GM19372 (cell line): ENCODE results near the gene COL4A2.
"Not testable (repeated sequence)": the region's sequence is repeated elsewhere in the genome, so short reads cannot be mapped to it uniquely, and the experiment has no call there.

Experiments
- ATAC-seq: cut with Tn5 transposase; IDR thresholded peaks from one replicate; pipeline ENCODE4 v1.9.1; 2021; ENCODE audit warnings: mild to moderate bottlenecking, low read depth, moderate library complexity; ENCODE audit not compliant: unreplicated experiment

COL4A2 gene

GRCh38 chr13:110305544-110305943 lies 1.5 kb upstream of the COL4A2 start:
- ATAC-seq = no peak

- no peak for ATAC-seq
Observed at GRCh38 chr13:110305949-110306339, 1.1 kb upstream of the COL4A2 start.

GRCh38 chr13:110306340-110306959 lies 634 bp upstream of the COL4A2 start:
- no peak for ATAC-seq

- ATAC-seq = no peak
Observed at GRCh38 chr13:110307767-110308655, 927 bp downstream of the COL4A2 start.

GRCh38 chr13:110308656-110309359 lies 1.7 kb downstream of the COL4A2 start:
- ATAC-seq = no peak

GRCh38 chr13:110309661-110310524 lies 2.8 kb downstream of the COL4A2 start:
- no peak for ATAC-seq

GRCh38 chr13:110310541-110311442 lies 3.7 kb downstream of the COL4A2 start:
- no peak for ATAC-seq

GRCh38 chr13:110311443-110312338 lies 4.6 kb downstream of the COL4A2 start:
- ATAC-seq = no peak

- ATAC-seq = no peak
Observed at GRCh38 chr13:110312339-110313031, 5.4 kb downstream of the COL4A2 start.

- ATAC-seq = not testable (repeated sequence)
Observed at GRCh38 chr13:110313261-110313660, 6.2 kb downstream of the COL4A2 start.

GRCh38 chr13:110313733-110314132 lies 6.6 kb downstream of the COL4A2 start:
- ATAC-seq = not testable (repeated sequence)

- ATAC-seq = no peak
Observed at GRCh38 chr13:110314516-110315245, 7.6 kb downstream of the COL4A2 start.

GRCh38 chr13:110316196-110316595 lies 9.1 kb downstream of the COL4A2 start:
- no peak for ATAC-seq

- ATAC-seq = no peak
Observed at GRCh38 chr13:110317093-110317492, 10.0 kb downstream of the COL4A2 start.

GRCh38 chr13:110317496-110318195 lies 10.6 kb downstream of the COL4A2 start:
- no peak for ATAC-seq

GRCh38 chr13:110318920-110319319 lies 11.8 kb downstream of the COL4A2 start:
- no peak for ATAC-seq

- no peak for ATAC-seq
Observed at GRCh38 chr13:110319397-110319773, 12.3 kb downstream of the COL4A2 start.
